Mesendoderm (in vitro differentiated cells): Measurements from ENCODE around the gene TSHZ2.

ENCODE experiments used
- DNase-seq: peaks from one replicate; pipeline ENCODE4 v3.0.0; 2013
- H2AK5ac ChIP-seq: 2 replicates; pipeline ENCODE4 v1.6.1; 2013; ENCODE audit warnings: low read length, inconsistent platforms
- H2BK120ac ChIP-seq: 2 replicates; pipeline ENCODE4 v1.6.1; 2013; ENCODE audit warnings: low read depth, mild to moderate bottlenecking, low read length, moderate library complexity, mixed read lengths
- H2BK15ac ChIP-seq: replicated peaks from 2 replicates; pipeline ENCODE4 v1.6.1; 2013; ENCODE audit warnings: low read depth, mild to moderate bottlenecking, moderate library complexity
- H2BK5ac ChIP-seq: 2 replicates; pipeline ENCODE4 v1.6.1; 2013; ENCODE audit warnings: low read length, inconsistent platforms
- H3K18ac ChIP-seq: 2 replicates; pipeline ENCODE4 v1.6.1; 2013; ENCODE audit warnings: mild to moderate bottlenecking, low read length, mixed read lengths
- H3K23ac ChIP-seq: one replicate; pipeline ENCODE4 v1.6.1; 2013; ENCODE audit warnings: low read length
- H3K27ac ChIP-seq: 2 replicates; pipeline ENCODE4 v1.5.1; 2013; ENCODE audit warnings: low read depth, mild to moderate bottlenecking, inconsistent platforms, low read length, moderate library complexity
- H3K27me3 ChIP-seq: 2 replicates; pipeline ENCODE4 v1.6.1; 2013; ENCODE audit warnings: low read length, control low read depth, mild to moderate bottlenecking, inconsistent platforms; ENCODE audit not compliant: insufficient read depth, poor library complexity
- H3K36me3 ChIP-seq: 2 replicates; pipeline ENCODE4 v1.6.1; 2013; ENCODE audit warnings: low read length, inconsistent platforms; ENCODE audit not compliant: control insufficient read depth, insufficient read depth
- H3K4ac ChIP-seq: one replicate; pipeline ENCODE4 v1.6.1; 2013; ENCODE audit warnings: low read depth, mild to moderate bottlenecking, low read length, moderate library complexity
- H3K4me1 ChIP-seq: 2 replicates; pipeline ENCODE4 v1.6.1; 2013; ENCODE audit warnings: low read depth, low read length, inconsistent platforms; ENCODE audit not compliant: control insufficient read depth
- H3K4me2 ChIP-seq: 2 replicates; pipeline ENCODE4 v1.6.1; 2013; ENCODE audit warnings: low read length
- H3K4me3 ChIP-seq: 2 replicates; pipeline ENCODE4 v1.5.1; 2013; ENCODE audit warnings: mild to moderate bottlenecking, low read length
- H3K56ac ChIP-seq: one replicate; pipeline ENCODE4 v1.6.1; 2013; ENCODE audit warnings: low read length
- H3K79me1 ChIP-seq: 2 replicates; pipeline ENCODE4 v1.6.1; 2013; ENCODE audit warnings: low read length, inconsistent platforms
- H3K79me2 ChIP-seq: 2 replicates; pipeline ENCODE4 v1.6.1; 2013; ENCODE audit warnings: mild to moderate bottlenecking, low read length; ENCODE audit not compliant: control insufficient read depth, insufficient read depth
- H3K9ac ChIP-seq: 2 replicates; pipeline ENCODE4 v1.6.1; 2013; ENCODE audit warnings: low read length, inconsistent platforms
- H4K5ac ChIP-seq: one replicate; pipeline ENCODE4 v1.6.1; 2013; ENCODE audit warnings: low read length
- H4K8ac ChIP-seq: one replicate; pipeline ENCODE4 v1.6.1; 2013; ENCODE audit warnings: low read depth, mild to moderate bottlenecking, control low read depth, low read length, moderate library complexity
- WGBS: extraction: QIAGEN DNeasy Blood & Tissue Kit; methylation state at CpG from one replicate; pipeline ENCODE4 v1.1.7; 2013; ENCODE audit warnings: low lambda C conversion rate, missing lambda C conversion rate; ENCODE audit not compliant: insufficient coverage; ENCODE audit errors: extremely low coverage; 5-methylcytosine and 5-hydroxymethylcytosine counted together

TSHZ2 gene

GRCh38 chr20:53250456-53250855, 278.3 kb downstream of the TSHZ2 start:
- no CpG with 5 or more reads among the region's 4 CpGs for WGBS
- no peak overlapping the region for H2AK5ac ChIP-seq
- no peak overlapping the region for H3K4me2 ChIP-seq
- H3K79me1 ChIP-seq = no peaks in the 10 kb centered on the region
- no peaks in the 10 kb centered on the region for H3K27me3 ChIP-seq
- H3K4me3 ChIP-seq = no peak overlapping the region
- H3K4ac ChIP-seq = no peak overlapping the region
- no peak overlapping the region for H3K56ac ChIP-seq
- H2BK15ac ChIP-seq = no peak overlapping the region
- no peak overlapping the region for H2BK5ac ChIP-seq
- no peak overlapping the region for H3K18ac ChIP-seq
- H2BK120ac ChIP-seq = no peak overlapping the region
- no peaks in the 10 kb centered on the region for H3K4me1 ChIP-seq
- H3K23ac ChIP-seq = no peak overlapping the region
- H3K27ac ChIP-seq = no peak overlapping the region
- no peak overlapping the region for H3K9ac ChIP-seq
- no peak for DNase-seq
- no peak overlapping the region for H4K8ac ChIP-seq
- H3K36me3 ChIP-seq = no peaks in the 10 kb centered on the region
- H3K79me2 ChIP-seq = no peaks in the 10 kb centered on the region
- no peak overlapping the region for H4K5ac ChIP-seq

DNA sequence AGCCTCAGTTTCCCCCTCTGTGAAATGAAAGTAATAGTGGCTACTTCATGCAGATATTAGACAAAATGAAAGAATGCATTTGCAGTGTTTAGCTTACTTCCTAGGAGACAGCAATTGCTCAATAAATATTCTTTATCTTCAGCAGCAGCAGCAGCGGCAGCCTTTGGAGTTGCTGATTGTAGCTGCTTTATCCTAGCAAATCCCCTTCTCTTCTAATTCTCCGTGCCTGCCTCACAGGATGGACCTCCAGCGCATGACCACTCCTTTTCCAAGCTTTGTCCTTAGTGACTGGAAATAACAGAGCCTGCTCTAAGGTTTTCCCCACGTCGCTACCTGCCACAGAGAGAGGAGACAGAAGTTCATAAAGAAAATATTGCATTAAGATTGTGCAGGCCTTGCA, 279.8 kb downstream of the TSHZ2 start:
- H3K56ac ChIP-seq = no peak overlapping the region
- WGBS = no CpG with 5 or more reads among the region's 5 CpGs
- no peak overlapping the region for H3K4me2 ChIP-seq

GRCh38 chr20:53253668-53254067, 281.5 kb downstream of the TSHZ2 start:
- Histone ChIP-seq H3K79me2 (no peaks in the 10 kb centered on the region), H4K8ac (no peak overlapping the region), H3K4me2 (no peak overlapping the region), H3K4ac (no peak overlapping the region), H3K27me3 (no peaks in the 10 kb centered on the region), H3K18ac (no peak overlapping the region), H4K5ac (no peak overlapping the region), H3K4me3 (no peak overlapping the region), H3K79me1 (no peaks in the 10 kb centered on the region), H2BK5ac (no peak overlapping the region), H2BK120ac (no peak overlapping the region), H3K23ac (no peak overlapping the region), H3K4me1 (no peaks in the 10 kb centered on the region), H3K27ac (no peak overlapping the region), H2AK5ac (no peak overlapping the region), H2BK15ac (no peak overlapping the region), H3K56ac (no peak overlapping the region), H3K36me3 (no peaks in the 10 kb centered on the region), H3K9ac (no peak overlapping the region)
- WGBS = no CpG with 5 or more reads among the region's 18 CpGs
- no peak for DNase-seq

More for the DNA sequence above, 279.8 kb downstream of the TSHZ2 start:
- no peak overlapping the region for H3K9ac ChIP-seq
- no peak overlapping the region for H3K18ac ChIP-seq
- no peak overlapping the region for H4K5ac ChIP-seq
- H2AK5ac ChIP-seq = no peak overlapping the region
- H2BK5ac ChIP-seq = no peak overlapping the region
- no peak overlapping the region for H3K4ac ChIP-seq
- H2BK120ac ChIP-seq = no peak overlapping the region
- H3K27me3 ChIP-seq = no peaks in the 10 kb centered on the region
- no peak overlapping the region for H4K8ac ChIP-seq
- H3K36me3 ChIP-seq = no peaks in the 10 kb centered on the region
- H3K4me3 ChIP-seq = no peak overlapping the region
- H3K4me1 ChIP-seq = no peaks in the 10 kb centered on the region
- no peak overlapping the region for H2BK15ac ChIP-seq
- H3K79me1 ChIP-seq = no peaks in the 10 kb centered on the region
- no peak overlapping the region for H3K27ac ChIP-seq
- no peak overlapping the region for H3K23ac ChIP-seq
- H3K79me2 ChIP-seq = no peaks in the 10 kb centered on the region
- no peak for DNase-seq

- no peak overlapping the region for H4K5ac ChIP-seq
- H3K23ac ChIP-seq = no peak overlapping the region
- no peak overlapping the region for H2AK5ac ChIP-seq
- no peak overlapping the region for H3K4ac ChIP-seq
- H3K79me1 ChIP-seq = no peaks in the 10 kb centered on the region
- H3K4me3 ChIP-seq = no peak overlapping the region
- no peak overlapping the region for H3K56ac ChIP-seq
- H3K4me1 ChIP-seq = no peaks in the 10 kb centered on the region
- no peak overlapping the region for H2BK15ac ChIP-seq
- no peak overlapping the region for H3K18ac ChIP-seq
- WGBS = no CpG with 5 or more reads among the region's 18 CpGs
- H3K4me2 ChIP-seq = no peak overlapping the region
- no peak overlapping the region for H2BK120ac ChIP-seq
- H4K8ac ChIP-seq = no peak overlapping the region
- no peak overlapping the region for H3K9ac ChIP-seq
- H3K36me3 ChIP-seq = no peaks in the 10 kb centered on the region
- H2BK5ac ChIP-seq = no peak overlapping the region
- no peaks in the 10 kb centered on the region for H3K27me3 ChIP-seq
- H3K27ac ChIP-seq = no peak overlapping the region
- DNase-seq = no peak
- H3K79me2 ChIP-seq = no peaks in the 10 kb centered on the region
Measured at GRCh38 chr20:53255102-53255710, 283.0 kb downstream of the TSHZ2 start.

GRCh38 chr20:53258741-53259140, 286.6 kb downstream of the TSHZ2 start:
- Histone ChIP-seq H3K4me3 (no peak overlapping the region), H3K27ac (no peak overlapping the region), H3K4me1 (no peaks in the 10 kb centered on the region), H2BK120ac (no peak overlapping the region), H3K36me3 (no peaks in the 10 kb centered on the region), H3K18ac (no peak overlapping the region), H3K56ac (no peak overlapping the region), H3K79me2 (no peaks in the 10 kb centered on the region), H3K79me1 (no peaks in the 10 kb centered on the region), H3K4me2 (no peak overlapping the region), H3K23ac (no peak overlapping the region), H3K4ac (no peak overlapping the region), H2BK5ac (no peak overlapping the region), H2AK5ac (no peak overlapping the region), H4K5ac (no peak overlapping the region), H2BK15ac (no peak overlapping the region), H3K9ac (no peak overlapping the region), H3K27me3 (no peaks in the 10 kb centered on the region), H4K8ac (no peak overlapping the region)
- no CpG with 5 or more reads among the region's 6 CpGs for WGBS
- no peak for DNase-seq

- WGBS = no CpG with 5 or more reads among the region's 3 CpGs
Measured at GRCh38 chr20:53260168-53260567, 288.0 kb downstream of the TSHZ2 start.

More at GRCh38 chr20:53260168-53260567, 288.0 kb downstream of the TSHZ2 start:
- H3K4me3 ChIP-seq = no peak overlapping the region
- H3K56ac ChIP-seq = no peak overlapping the region
- no peaks in the 10 kb centered on the region for H3K4me1 ChIP-seq
- H3K23ac ChIP-seq = no peak overlapping the region
- H3K27me3 ChIP-seq = no peaks in the 10 kb centered on the region
- H3K4me2 ChIP-seq = no peak overlapping the region
- no peak overlapping the region for H3K4ac ChIP-seq
- H2BK120ac ChIP-seq = no peak overlapping the region
- H3K79me1 ChIP-seq = no peaks in the 10 kb centered on the region
- H3K36me3 ChIP-seq = no peaks in the 10 kb centered on the region
- no peak overlapping the region for H4K8ac ChIP-seq
- H2AK5ac ChIP-seq = no peak overlapping the region
- no peak overlapping the region for H3K9ac ChIP-seq
- no peak overlapping the region for H2BK15ac ChIP-seq
- H3K18ac ChIP-seq = no peak overlapping the region
- H3K27ac ChIP-seq = no peak overlapping the region
- H3K79me2 ChIP-seq = no peaks in the 10 kb centered on the region
- no peak overlapping the region for H4K5ac ChIP-seq
- DNase-seq = no peak
- no peak overlapping the region for H2BK5ac ChIP-seq
